ENCODE measurements around the gene ASB17. TPM values are rescaled to one million over a fixed set of nuclear protein-coding genes. Genes with fewer than 3 reads are reported as not detected.

The ASB17 gene
- total RNA-seq, 2 donors from 2014 or later: not detected

DNA sequence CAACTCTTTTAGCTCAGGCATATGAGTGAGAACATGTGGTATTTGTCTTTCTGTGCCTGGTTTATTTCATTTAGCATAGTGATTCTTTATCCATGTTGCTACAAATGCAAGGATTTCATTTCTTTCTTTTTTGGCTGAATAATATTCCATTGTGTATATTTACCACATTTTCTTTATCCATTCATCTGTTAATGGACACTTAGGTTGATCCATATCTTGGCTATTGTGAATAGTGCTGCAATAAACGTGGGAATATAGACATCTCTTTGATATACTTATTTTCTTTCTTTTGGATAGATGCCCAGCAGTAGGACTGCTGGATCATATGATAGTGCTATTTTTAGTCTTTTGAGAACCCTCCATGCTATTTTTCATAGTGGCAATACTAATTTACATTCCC, 30.8 kb downstream of the ASB17 start:
- Histone ChIP-seq H3K36me3 (no peaks in the 10 kb centered on the region), H3K4me3 (no peak overlapping the region), H3K9me3 (no peaks in the 10 kb centered on the region), H3K4me1 (ENCODE audit: control insufficient read depth in 1 of 2, low read depth in 2 of 2) (no peaks in the 10 kb centered on the region), H3K27me3 (replicated peaks; ENCODE audit: insufficient read depth) (no peaks in the 10 kb centered on the region), H3K27ac (no peak overlapping the region)
- no peak for DNase-seq (ENCODE audit: low spot score)
- ATAC-seq (ENCODE audit: insufficient number of reproducible peaks, low FRiP score, low read depth): no peak
- TF ChIP-seq, protein P1, sequence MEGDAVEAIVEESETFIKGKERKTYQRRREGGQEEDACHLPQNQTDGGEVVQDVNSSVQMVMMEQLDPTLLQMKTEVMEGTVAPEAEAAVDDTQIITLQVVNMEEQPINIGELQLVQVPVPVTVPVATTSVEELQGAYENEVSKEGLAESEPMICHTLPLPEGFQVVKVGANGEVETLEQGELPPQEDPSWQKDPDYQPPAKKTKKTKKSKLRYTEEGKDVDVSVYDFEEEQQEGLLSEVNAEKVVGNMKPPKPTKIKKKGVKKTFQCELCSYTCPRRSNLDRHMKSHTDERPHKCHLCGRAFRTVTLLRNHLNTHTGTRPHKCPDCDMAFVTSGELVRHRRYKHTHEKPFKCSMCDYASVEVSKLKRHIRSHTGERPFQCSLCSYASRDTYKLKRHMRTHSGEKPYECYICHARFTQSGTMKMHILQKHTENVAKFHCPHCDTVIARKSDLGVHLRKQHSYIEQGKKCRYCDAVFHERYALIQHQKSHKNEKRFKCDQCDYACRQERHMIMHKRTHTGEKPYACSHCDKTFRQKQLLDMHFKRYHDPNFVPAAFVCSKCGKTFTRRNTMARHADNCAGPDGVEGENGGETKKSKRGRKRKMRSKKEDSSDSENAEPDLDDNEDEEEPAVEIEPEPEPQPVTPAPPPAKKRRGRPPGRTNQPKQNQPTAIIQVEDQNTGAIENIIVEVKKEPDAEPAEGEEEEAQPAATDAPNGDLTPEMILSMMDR (IDR thresholded peaks at IDR 0.05): no peak

DNA sequence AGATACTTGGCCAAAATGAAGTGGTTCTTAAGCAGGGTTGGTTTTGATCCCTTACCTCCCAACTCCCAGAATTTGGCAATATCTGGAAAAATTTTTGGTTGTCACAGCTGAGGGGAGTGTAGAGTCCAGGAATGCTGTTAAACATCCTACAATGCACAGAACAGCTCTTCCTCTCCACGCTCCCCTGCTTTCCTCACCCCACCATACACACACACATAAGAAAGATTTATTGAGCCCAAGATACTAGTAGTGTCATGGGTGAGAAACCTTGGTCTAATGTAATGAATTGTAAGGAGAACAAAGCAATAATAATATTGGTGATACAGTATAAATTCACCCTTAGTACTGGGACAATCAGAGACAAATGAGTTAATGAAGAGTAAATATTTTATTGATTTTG, 47.8 kb downstream of the ASB17 start:
- H3K9me3 ChIP-seq: no peaks in the 10 kb centered on the region
- no peak overlapping the region for H3K4me3 ChIP-seq
- H3K36me3 ChIP-seq: no peaks in the 10 kb centered on the region
- TF ChIP-seq, protein P1 (IDR thresholded peaks at IDR 0.05): no peak
- no peaks in the 10 kb centered on the region for H3K27me3 ChIP-seq (replicated peaks; ENCODE audit: insufficient read depth)
- DNase-seq (ENCODE audit: low spot score) (no peak), ATAC-seq (ENCODE audit: insufficient number of reproducible peaks, low FRiP score, low read depth) (no peak)
- H3K4me1 ChIP-seq (ENCODE audit: control insufficient read depth in 1 of 2, low read depth in 2 of 2): no peaks in the 10 kb centered on the region
- H3K27ac ChIP-seq: no peak overlapping the region

DNA sequence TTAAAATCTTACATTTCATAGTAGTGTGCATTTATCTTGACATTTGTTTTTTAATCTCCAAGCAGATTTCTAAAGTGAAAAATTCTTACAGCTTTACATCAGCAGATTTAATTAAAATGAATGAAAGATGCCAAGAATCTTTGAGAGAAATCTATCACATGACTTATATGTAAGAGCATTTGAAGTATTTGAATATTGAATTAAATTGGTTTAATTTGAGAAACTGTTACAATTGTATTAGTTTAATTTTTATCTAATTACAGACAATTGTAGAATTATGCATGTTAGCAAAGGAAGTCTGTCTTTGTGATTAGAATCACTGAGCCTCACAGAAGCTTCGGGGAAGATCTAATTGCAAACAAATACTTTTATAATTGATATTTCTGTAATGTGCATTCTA, 52.2 kb downstream of the ASB17 start:
- Histone ChIP-seq H3K4me3 (no peak overlapping the region), H3K36me3 (no peaks in the 10 kb centered on the region), H3K4me1 (ENCODE audit: control insufficient read depth in 1 of 2, low read depth in 2 of 2) (no peaks in the 10 kb centered on the region), H3K9me3 (no peaks in the 10 kb centered on the region), H3K27me3 (replicated peaks; ENCODE audit: insufficient read depth) (no peaks in the 10 kb centered on the region), H3K27ac (no peak overlapping the region)
- DNase-seq (ENCODE audit: low spot score) (no peak), ATAC-seq (ENCODE audit: insufficient number of reproducible peaks, low FRiP score, low read depth) (no peak)
- TF ChIP-seq, protein P1 (IDR thresholded peaks at IDR 0.05): no peak

DNA sequence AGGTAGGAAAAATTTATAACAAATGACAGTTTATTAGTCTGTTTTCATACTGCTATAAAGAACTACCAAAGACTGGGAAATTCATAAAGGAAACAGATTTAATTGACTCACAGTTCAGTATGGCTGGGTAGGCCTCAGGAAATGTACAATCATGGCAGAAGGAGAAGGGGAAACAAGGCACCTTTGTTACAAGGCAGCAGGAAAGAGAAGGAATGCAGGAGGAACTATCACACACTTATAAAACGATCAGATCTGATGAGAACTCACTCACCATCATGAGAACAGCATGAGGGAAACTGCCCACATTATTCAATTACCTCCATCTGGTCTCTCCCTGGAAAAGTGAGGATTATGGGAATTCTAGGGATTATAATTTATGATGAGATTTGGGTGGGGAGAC, 61.3 kb downstream of the ASB17 start:
- no peak overlapping the region for H3K27ac ChIP-seq
- no peaks in the 10 kb centered on the region for H3K9me3 ChIP-seq
- no peak for ATAC-seq (ENCODE audit: insufficient number of reproducible peaks, low FRiP score, low read depth)
- TF ChIP-seq, protein P1 (IDR thresholded peaks at IDR 0.05): no peak
- DNase-seq (ENCODE audit: low spot score): no peak
- no peaks in the 10 kb centered on the region for H3K36me3 ChIP-seq
- H3K4me3 ChIP-seq: no peak overlapping the region
- H3K4me1 ChIP-seq (ENCODE audit: control insufficient read depth in 1 of 2, low read depth in 2 of 2): no peaks in the 10 kb centered on the region
- no peaks in the 10 kb centered on the region for H3K27me3 ChIP-seq (replicated peaks; ENCODE audit: insufficient read depth)

Other genes starting within 250 kb of the ASB17 start
- gene ACADM, start 207.7 kb downstream of the ASB17 start, total RNA-seq: 10 to 100 TPM; 22.3 to 29.3 TPM
- 10 to 100 TPM; 47.9 to 88.3 TPM for gene RABGGTB, start 146.1 kb downstream of the ASB17 start, total RNA-seq
- gene MSH4, start 135.5 kb downstream of the ASB17 start, total RNA-seq: under 1 TPM; 0.27 to 0.28 TPM
- 1 to 10 TPM; 1.4 to 9.5 TPM for gene ST6GALNAC3, start 142.3 kb upstream of the ASB17 start, total RNA-seq

All from thoracic aorta (tissue), 2 donors.